Measurements from ENCODE around the gene FILIP1L.

The FILIP1L gene

GRCh38 chr3:99882436-99883137 lies 231.7 kb downstream of the FILIP1L start:
- FAIRE-seq (no peak), DNase-seq (ENCODE audit: insufficient read length, low spot score) (no peak)
- TF ChIP-seq POLR2A (IDR thresholded peaks at IDR 0.05; ENCODE audit: low read depth, low read length): no peak

- DNase-seq (ENCODE audit: insufficient read length, low spot score) (no peak), FAIRE-seq (no peak)
- TF ChIP-seq POLR2A (IDR thresholded peaks at IDR 0.05; ENCODE audit: low read depth, low read length): no peak
These were observed 233.2 kb downstream of the FILIP1L start for GRCh38 chr3:99881121-99881524.

- FAIRE-seq (peak; percentile 30), DNase-seq (ENCODE audit: insufficient read length, low spot score) (no peak)
- TF ChIP-seq POLR2A (IDR thresholded peaks at IDR 0.05; ENCODE audit: low read depth, low read length): no peak
These were observed 235.0 kb downstream of the FILIP1L start for GRCh38 chr3:99879275-99879674.

- TF ChIP-seq POLR2A (IDR thresholded peaks at IDR 0.05; ENCODE audit: low read depth, low read length): no peak
- FAIRE-seq (peak; percentile 98), DNase-seq (ENCODE audit: insufficient read length, low spot score) (peak; percentile 50)
These were observed 236.3 kb downstream of the FILIP1L start for GRCh38 chr3:99878005-99878404.

GRCh38 chr3:99877031-99877579 lies 237.2 kb downstream of the FILIP1L start:
- FAIRE-seq (peak; percentile 33), DNase-seq (ENCODE audit: insufficient read length, low spot score) (no peak)
- TF ChIP-seq POLR2A (IDR thresholded peaks at IDR 0.05; ENCODE audit: low read depth, low read length): no peak

- FAIRE-seq (no peak), DNase-seq (ENCODE audit: insufficient read length, low spot score) (peak; percentile 21)
These were observed 238.1 kb downstream of the FILIP1L start for GRCh38 chr3:99875929-99876841.

GRCh38 chr3:99875581-99875928 lies 238.7 kb downstream of the FILIP1L start:
- peak; percentile 81 for FAIRE-seq

More at GRCh38 chr3:99875929-99876841, 238.1 kb downstream of the FILIP1L start:
- peak; percentile 33; the same call in 1 of the 2 replicates for TF ChIP-seq POLR2A (IDR thresholded peaks at IDR 0.05; ENCODE audit: low read depth, low read length)

GRCh38 chr3:99874237-99875002 lies 239.9 kb downstream of the FILIP1L start:
- DNase-seq (ENCODE audit: insufficient read length, low spot score) (no peak), FAIRE-seq (peak; percentile 11)
- no peak for TF ChIP-seq POLR2A (IDR thresholded peaks at IDR 0.05; ENCODE audit: low read depth, low read length)

More at GRCh38 chr3:99875581-99875928, 238.7 kb downstream of the FILIP1L start:
- TF ChIP-seq POLR2A (IDR thresholded peaks at IDR 0.05; ENCODE audit: low read depth, low read length): no peak
- no peak for DNase-seq (ENCODE audit: insufficient read length, low spot score)

GRCh38 chr3:99873269-99874102 lies 240.8 kb downstream of the FILIP1L start:
- FAIRE-seq: peak; percentile 87
- TF ChIP-seq POLR2A (IDR thresholded peaks at IDR 0.05; ENCODE audit: low read depth, low read length): no peak
- no peak for DNase-seq (ENCODE audit: insufficient read length, low spot score)

GRCh38 chr3:99872923-99873254 lies 241.4 kb downstream of the FILIP1L start:
- DNase-seq (ENCODE audit: insufficient read length, low spot score) (no peak), FAIRE-seq (peak; percentile 55)
- no peak for TF ChIP-seq POLR2A (IDR thresholded peaks at IDR 0.05; ENCODE audit: low read depth, low read length)

GRCh38 chr3:99871231-99872045 lies 242.9 kb downstream of the FILIP1L start:
- DNase-seq (ENCODE audit: insufficient read length, low spot score) (no peak), FAIRE-seq (no peak)
- TF ChIP-seq POLR2A (IDR thresholded peaks at IDR 0.05; ENCODE audit: low read depth, low read length): no peak

GRCh38 chr3:99870712-99871111 lies 243.6 kb downstream of the FILIP1L start:
- peak; percentile 33 for FAIRE-seq
- no peak for TF ChIP-seq POLR2A (IDR thresholded peaks at IDR 0.05; ENCODE audit: low read depth, low read length)

More at GRCh38 chr3:99870712-99871111, 243.6 kb downstream of the FILIP1L start:
- no peak for DNase-seq (ENCODE audit: insufficient read length, low spot score)

Data from H54 (cell line).